ENCODE data around the gene ATXN7.

The ATXN7 gene

GRCh38 chr3:64023187-64023860 lies 159.7 kb downstream of the ATXN7 start, which contains the start of gene PSMD6:
Gene PSMD6 (minus strand): TSS chr3:64023494. CDS start chr3:64023419, 75 bp downstream.
- peak; percentile 7 for DNase-seq

GRCh38 chr3:64023861-64024223 lies 160.2 kb downstream of the ATXN7 start:
- DNase-seq: no peak

- no peak for DNase-seq
Measured at GRCh38 chr3:64026346-64026745, 162.7 kb downstream of the ATXN7 start.

- no peak for DNase-seq
Measured at GRCh38 chr3:64027658-64028057, 164.0 kb downstream of the ATXN7 start.

- DNase-seq: no peak
Measured at GRCh38 chr3:64028754-64029153, 165.1 kb downstream of the ATXN7 start.

- no peak for DNase-seq
Measured at GRCh38 chr3:64029287-64029686, 165.6 kb downstream of the ATXN7 start.

GRCh38 chr3:64030741-64031140 lies 167.1 kb downstream of the ATXN7 start:
- peak; percentile 11 for DNase-seq

- DNase-seq: no peak
Measured at GRCh38 chr3:64031540-64032508, 168.2 kb downstream of the ATXN7 start.

- DNase-seq: no peak
Measured at GRCh38 chr3:64033069-64033468, 169.4 kb downstream of the ATXN7 start.

GRCh38 chr3:64037084-64037483 lies 173.4 kb downstream of the ATXN7 start:
- DNase-seq: no peak

GRCh38 chr3:64038253-64038767 lies 174.6 kb downstream of the ATXN7 start:
- no peak for DNase-seq

GRCh38 chr3:64039332-64039731 lies 175.7 kb downstream of the ATXN7 start:
- no peak for DNase-seq

- no peak for DNase-seq
Measured at GRCh38 chr3:64039981-64040733, 176.5 kb downstream of the ATXN7 start.

GRCh38 chr3:64042952-64043351 lies 179.3 kb downstream of the ATXN7 start:
- no peak for DNase-seq

GRCh38 chr3:64046592-64046991 lies 182.9 kb downstream of the ATXN7 start:
- DNase-seq: no peak

GRCh38 chr3:64046996-64047594 lies 183.4 kb downstream of the ATXN7 start:
- no peak for DNase-seq

- no peak for DNase-seq
Measured at GRCh38 chr3:64047787-64048186, 184.1 kb downstream of the ATXN7 start.

- no peak for DNase-seq
Measured at GRCh38 chr3:64048631-64049061, 185.0 kb downstream of the ATXN7 start.

GRCh38 chr3:64049136-64049535 lies 185.5 kb downstream of the ATXN7 start:
- DNase-seq: no peak

- no peak for DNase-seq
Measured at GRCh38 chr3:64049832-64050231, 186.2 kb downstream of the ATXN7 start.

Measured in NCI-H2081 treated with DMSO at 0.1 percent for 48 hours (cell line).